Sigmoid colon (tissue), 7 donors: Measurements from ENCODE around the gene BCL7A. TPM values are rescaled to one million over a fixed set of nuclear protein-coding genes. Genes with fewer than 3 reads are reported as not detected.
A peak's percentile ranks its signal among the peaks of the same experiment; 100 is the strongest.

Source experiments
- DNase-seq: peaks from one replicate; pipeline ENCODE4 v3.0.0-alpha.2; 2019
- H3K27ac ChIP-seq, 4 donors: fragments of 200-600 bp; sonication (generic); one replicate each; pipeline ENCODE4 v1.5.1; 2016 to 2019; ENCODE audit warnings: mild to moderate bottlenecking in 1 of 4
- H3K27me3 ChIP-seq, 3 donors: fragments of 200-600 bp; sonication (generic); one replicate each; pipeline ENCODE4 v1.5.1; 2019; ENCODE audit warnings: mild to moderate bottlenecking in 1 of 3
- H3K36me3 ChIP-seq, 4 donors: fragments of 200-600 bp; sonication (generic); one replicate each; pipeline ENCODE4 v1.5.1; 2016 to 2019
- H3K4me1 ChIP-seq, 4 donors: fragments of 200-600 bp; sonication (generic); one replicate each; pipeline ENCODE4 v1.5.1; 2017 to 2019
- H3K4me3 ChIP-seq, 4 donors: fragments of 200-600 bp; sonication (generic); one replicate each; pipeline ENCODE4 v1.5.1; 2017 to 2019; ENCODE audit warnings: mild to moderate bottlenecking in 2 of 4, moderate library complexity in 1 of 4
- H3K9me3 ChIP-seq, 4 donors: fragments of 200-600 bp in 3 of 4; sonication (generic) in 3 of 4; one replicate each; pipeline versions ENCODE4 v1.5.1 to v1.6.1; 2013 to 2019
- CTCF ChIP-seq, 4 experiments: fragments of 450-650 bp in 3 of 4; fragments of 200-600 bp in 1 of 4; IDR thresholded peaks; one replicate each; pipeline ENCODE4 v1.5.1; 2016 to 2019; ENCODE audit warnings: antibody characterized with exemption in 4 of 4, mild to moderate bottlenecking in 3 of 4, moderate library complexity in 2 of 4
- EP300 ChIP-seq, 4 donors: sonication (generic); formaldehyde crosslinking; IDR thresholded peaks; one replicate each; pipeline ENCODE4 v1.6.1; 2017; ENCODE audit warnings: antibody characterized with exemption in 4 of 4
- POLR2A ChIP-seq, 2 donors: fragments of 450-650 bp; IDR thresholded peaks; one replicate each; pipeline ENCODE4 v1.6.1; 2016; ENCODE audit warnings: antibody characterized with exemption in 2 of 2, mild to moderate bottlenecking in 2 of 2, moderate library complexity in 2 of 2
- POLR2AphosphoS5 ChIP-seq, 4 donors: sonication (generic); formaldehyde crosslinking; IDR thresholded peaks; one replicate each; pipeline ENCODE4 v1.6.1; 2017; ENCODE audit warnings: antibody characterized with exemption in 4 of 4
- WGBS, 2 donors: extraction: QIAGEN DNeasy Blood & Tissue Kit; methylation state at CpG; one replicate each; pipeline ENCODE4 v1.1.7; 2013; 5-methylcytosine and 5-hydroxymethylcytosine counted together
- intact Hi-C: fragments of 100-400 bp; cut with DNase I; formaldehyde crosslinking; loops from one replicate; pipeline ENCODE4 v1.15.1; 2023
- polyA plus RNA-seq, 3 donors: library from polyadenylated mRNA; stranded (reverse); fragments of 200-250 nt; gene quantifications; one replicate each; pipeline ENCODE4 v1.2.3, GENCODE V29; 2013
- total RNA-seq, 4 donors: library from RNA; depleted of rRNA; stranded (reverse); fragments of >200 nt; gene quantifications; one replicate each; pipeline ENCODE4 v1.1.0, GENCODE V29; 2016
- donor health status: healthy with polysubstance abuse.
- donor health status: Bipolar disorder and iron deficiency.
- donor health status: healthy.

The BCL7A gene
- total and polyA plus RNA-seq, 7 donors: 1.2 to 7.4 (median 6.4) TPM

GRCh38 chr12:122046145-122046544 lies 24.5 kb downstream of the BCL7A start:
- H3K36me3 ChIP-seq: peaks cover 3 to 44% (median 7%) of the 10 kb centered on the region in 4 donors
- DNase-seq: no peak
- no peak overlapping the region for H3K4me3 ChIP-seq
- intact Hi-C loops: no loop called here
- WGBS, 2 donors: 96 to 97% methylated on average over 7 of the region's 7 CpGs
- no peaks in the 10 kb centered on the region for H3K9me3 ChIP-seq
- H3K4me1 ChIP-seq: peaks cover 0 to 10% (median 6%) of the 10 kb centered on the region in 4 donors
- H3K27me3 ChIP-seq: no peaks in the 10 kb centered on the region
- no peak overlapping the region for H3K27ac ChIP-seq
- TF ChIP-seq POLR2A (IDR thresholded peaks at IDR 0.05): no peak
- no peak for TF ChIP-seq POLR2AphosphoS5 (IDR thresholded peaks at IDR 0.05)
- no peak for TF ChIP-seq EP300 (IDR thresholded peaks at IDR 0.05)
- TF ChIP-seq CTCF (IDR thresholded peaks at IDR 0.05): no peak

GRCh38 chr12:122048151-122048550 lies 26.5 kb downstream of the BCL7A start:
- no peak overlapping the region for H3K27ac ChIP-seq
- intact Hi-C loops: no loop called here
- H3K9me3 ChIP-seq: no peaks in the 10 kb centered on the region
- H3K27me3 ChIP-seq: no peaks in the 10 kb centered on the region
- WGBS, 2 donors: 95 to 96% methylated on average over 8 of the region's 8 CpGs
- DNase-seq: no peak
- H3K4me1 ChIP-seq: peaks cover 0 to 27% (median 18%) of the 10 kb centered on the region in 4 donors
- TF ChIP-seq CTCF (IDR thresholded peaks at IDR 0.05) (no peak), POLR2A (IDR thresholded peaks at IDR 0.05) (no peak), EP300 (IDR thresholded peaks at IDR 0.05) (no peak), POLR2AphosphoS5 (IDR thresholded peaks at IDR 0.05) (no peak)
- H3K36me3 ChIP-seq: peaks cover 3 to 36% (median 7%) of the 10 kb centered on the region in 4 donors
- no peak overlapping the region for H3K4me3 ChIP-seq

GRCh38 chr12:122049827-122050226 lies 28.1 kb downstream of the BCL7A start:
- Histone ChIP-seq H3K4me3 (no peak overlapping the region), H3K36me3 (peaks cover 0 to 22% (median 2%) of the 10 kb centered on the region in 4 donors), H3K27ac (peak overlapping the region in 2 of 4 donors; percentile 80 to 87), H3K9me3 (no peaks in the 10 kb centered on the region), H3K27me3 (no peaks in the 10 kb centered on the region), H3K4me1 (peaks cover 0 to 38% (median 23%) of the 10 kb centered on the region in 4 donors)
- WGBS, 2 donors: 91 to 93% methylated on average over 9 of the region's 9 CpGs
- intact Hi-C loops: no loop called here
- TF ChIP-seq POLR2A (IDR thresholded peaks at IDR 0.05) (no peak), EP300 (IDR thresholded peaks at IDR 0.05) (no peak), POLR2AphosphoS5 (IDR thresholded peaks at IDR 0.05) (no peak), CTCF (IDR thresholded peaks at IDR 0.05) (no peak)
- DNase-seq: no peak

- DNase-seq: no peak
- H3K36me3 ChIP-seq: peaks cover 0 to 17% (median 2%) of the 10 kb centered on the region in 4 donors
- peak overlapping the region; percentile 74 to 87 (median 80) for H3K27ac ChIP-seq
- intact Hi-C loops: no loop called here
- H3K27me3 ChIP-seq: no peaks in the 10 kb centered on the region
- no peak for TF ChIP-seq EP300 (IDR thresholded peaks at IDR 0.05)
- TF ChIP-seq POLR2AphosphoS5 (IDR thresholded peaks at IDR 0.05): no peak
- TF ChIP-seq POLR2A (IDR thresholded peaks at IDR 0.05): no peak
- TF ChIP-seq CTCF (IDR thresholded peaks at IDR 0.05): no peak
- no peaks in the 10 kb centered on the region for H3K9me3 ChIP-seq
- 92% methylated on average over 20 of the region's 20 CpGs for WGBS, 2 donors
- H3K4me1 ChIP-seq: peaks cover 0 to 40% (median 32%) of the 10 kb centered on the region in 4 donors
- H3K4me3 ChIP-seq: no peak overlapping the region
Measured at GRCh38 chr12:122050706-122051105, 29.0 kb downstream of the BCL7A start.
